Fibroblast of skin of right biceps (primary cell): Measurements from ENCODE around the gene TUBGCP3.
"Not testable (repeated sequence)": the region's sequence is repeated elsewhere in the genome, so short reads cannot be mapped to it uniquely, and the experiment has no call there.

Experiments used
- DNase-seq: peaks from one replicate; pipeline ENCODE4 v3.0.0-alpha.2; 2013

Gene TUBGCP3

GRCh38 chr13:112521073-112521685, 66.8 kb downstream of the TUBGCP3 start:
- DNase-seq = no peak

DNA sequence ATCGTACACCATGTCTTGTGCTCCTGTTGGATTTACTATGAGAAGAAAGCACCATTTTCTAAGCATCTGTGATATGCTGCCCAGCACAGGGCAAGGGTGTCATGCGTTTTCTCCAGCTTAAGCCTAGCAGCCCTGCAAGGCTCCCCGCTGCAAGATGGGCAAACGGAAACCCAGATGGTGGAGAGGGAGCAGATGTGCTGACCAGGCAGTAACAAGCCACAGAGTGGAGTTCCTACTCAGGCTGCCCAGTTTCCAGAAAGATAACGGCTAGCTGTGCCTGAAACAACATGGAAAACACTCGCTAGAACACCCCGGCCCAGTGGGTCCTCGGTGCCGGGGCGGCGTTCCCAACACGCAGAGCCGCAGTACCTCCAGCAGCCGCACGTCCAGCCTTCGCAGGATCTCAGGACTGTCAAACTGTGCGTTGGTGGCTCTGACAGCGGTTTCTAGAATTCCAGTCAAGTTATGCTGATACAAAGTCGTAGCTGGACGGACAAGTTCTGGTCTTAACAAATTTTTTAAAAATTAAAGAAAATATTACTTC, 68.4 kb downstream of the TUBGCP3 start:
- DNase-seq = no peak

- DNase-seq = no peak
Observed at GRCh38 chr13:112516218-112516617, 71.7 kb downstream of the TUBGCP3 start.

DNA sequence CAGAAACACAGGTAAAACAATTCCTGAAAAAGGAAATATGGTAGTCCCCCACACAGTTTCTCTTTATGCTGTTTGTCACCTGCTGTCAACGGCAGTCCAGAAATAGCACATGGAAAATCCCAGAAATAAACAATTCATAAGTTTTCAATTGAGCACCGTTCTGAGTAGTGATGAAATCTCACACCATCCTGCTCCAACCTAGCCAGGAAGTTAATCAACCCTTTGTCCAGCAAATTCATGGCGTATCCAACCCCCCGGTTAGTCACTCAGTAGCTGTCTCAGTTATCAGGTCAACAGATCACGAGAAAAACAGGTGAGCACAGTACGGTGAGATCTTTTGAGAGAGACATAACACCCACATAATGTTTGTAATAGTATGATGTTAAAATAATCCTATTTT, 74.2 kb downstream of the TUBGCP3 start:
- DNase-seq = no peak

GRCh38 chr13:112510987-112511685, 76.8 kb downstream of the TUBGCP3 start:
- DNase-seq = no peak

- peak; percentile 51 for DNase-seq
Observed at GRCh38 chr13:112510002-112510780, 77.8 kb downstream of the TUBGCP3 start.

- DNase-seq = no peak
Observed at GRCh38 chr13:112509190-112509589, 78.8 kb downstream of the TUBGCP3 start.

DNA sequence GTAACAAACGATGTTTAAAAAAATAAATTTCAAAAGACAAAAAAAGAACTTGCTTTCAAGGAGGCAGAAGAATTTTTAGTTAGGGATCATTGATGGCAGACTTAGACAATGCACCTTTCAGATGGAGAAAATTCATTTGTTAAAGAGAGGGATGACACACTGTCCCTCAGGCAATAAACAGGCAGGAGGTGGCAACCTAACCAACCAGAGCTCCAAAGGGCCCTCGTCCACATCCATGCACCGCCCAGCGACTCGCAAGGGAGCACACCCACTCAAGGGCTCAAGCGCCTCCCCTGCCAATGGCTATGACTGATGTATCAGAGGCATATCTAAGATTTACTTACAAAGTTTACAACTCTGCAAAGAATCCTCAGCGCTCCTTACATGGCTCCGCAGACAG, 81.9 kb downstream of the TUBGCP3 start:
- DNase-seq = no peak

DNA sequence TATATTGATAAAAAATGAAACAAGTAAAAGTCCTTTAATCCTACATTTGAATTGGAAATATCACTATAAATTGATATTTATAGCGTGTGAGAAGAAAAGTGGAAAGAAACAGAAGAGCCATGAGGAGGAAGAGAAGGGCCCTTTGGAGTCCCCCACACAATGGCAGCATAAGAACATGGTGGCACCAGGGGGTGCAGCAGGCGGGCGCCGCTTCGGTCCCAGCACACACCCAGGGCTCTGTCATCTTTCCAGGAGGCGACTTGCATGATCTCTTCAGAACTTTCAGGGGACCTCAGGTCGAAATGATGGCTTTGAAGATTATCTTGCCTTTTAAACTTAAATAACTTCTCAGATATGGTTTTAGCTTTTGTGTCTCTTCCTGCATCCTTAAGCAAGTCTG, 91.8 kb downstream of the TUBGCP3 start:
- no peak for DNase-seq

DNA sequence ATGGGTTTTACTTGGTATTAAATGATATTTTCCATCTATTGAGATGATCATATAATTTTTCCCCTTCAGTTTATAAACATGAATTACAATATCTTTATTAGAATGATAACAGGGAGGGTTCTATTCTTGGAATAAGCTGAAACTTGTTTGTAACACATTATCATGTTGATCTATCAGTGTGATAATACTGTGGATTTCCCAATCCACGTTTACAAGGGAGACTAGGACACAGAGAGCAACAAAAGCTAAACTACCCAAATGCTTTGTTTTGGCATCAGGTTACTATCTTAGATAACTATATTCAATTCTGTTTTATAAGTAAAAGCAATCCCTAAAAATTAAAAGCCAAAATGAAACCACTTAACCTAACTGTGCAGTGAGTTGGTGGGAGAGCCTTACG, 92.5 kb downstream of the TUBGCP3 start:
- no peak for DNase-seq

DNA sequence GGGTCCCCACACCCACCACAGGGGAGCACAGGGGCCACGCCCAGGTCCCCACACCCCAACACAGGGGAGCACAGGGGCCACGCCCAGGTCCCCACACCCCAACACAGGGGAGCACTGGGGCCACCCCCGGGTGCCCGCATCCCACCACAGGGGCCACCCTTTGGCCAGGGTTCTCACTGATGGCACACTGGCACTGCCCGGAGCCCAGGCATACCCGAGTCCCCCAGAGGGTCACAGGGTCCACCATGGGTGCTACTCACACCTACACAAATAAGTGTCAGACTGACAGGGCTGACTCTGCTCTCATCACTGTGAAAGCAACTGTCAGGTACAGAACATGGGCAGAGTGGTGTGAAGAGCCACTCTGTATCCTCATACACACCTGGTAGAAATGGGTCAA, 98.8 kb downstream of the TUBGCP3 start:
- DNase-seq = no peak

DNA sequence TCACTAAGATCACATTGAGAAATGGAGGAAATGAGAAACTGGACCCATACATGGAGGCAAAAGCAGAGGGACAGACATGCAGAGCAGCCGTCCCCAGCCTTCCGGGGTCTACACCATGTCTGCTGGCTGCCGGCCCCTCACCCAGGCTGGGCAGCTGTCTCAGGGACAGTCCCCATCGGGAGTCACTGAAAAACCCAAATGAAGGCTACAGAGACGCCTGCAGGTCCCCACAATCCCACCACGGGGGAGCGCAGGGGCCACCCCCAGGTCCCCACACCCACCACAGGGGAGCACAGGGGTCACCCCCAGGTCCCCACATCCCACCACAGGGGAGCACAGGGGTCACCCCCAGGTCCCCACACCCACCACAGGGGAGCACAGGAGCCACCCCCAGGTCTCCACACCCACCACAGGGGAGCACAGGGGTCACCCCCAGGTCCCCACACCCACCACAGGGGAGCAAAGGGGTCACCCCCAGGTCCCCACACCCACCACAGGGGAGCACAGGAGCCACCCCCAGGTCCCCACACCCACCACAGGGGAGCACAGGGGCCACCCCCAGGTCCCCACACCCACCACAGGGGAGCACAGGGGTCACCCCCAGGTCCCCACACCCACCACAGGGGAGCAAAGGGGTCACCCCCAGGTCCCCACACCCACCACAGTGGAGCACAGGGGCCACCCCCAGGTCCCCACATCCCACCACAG, 99.5 kb downstream of the TUBGCP3 start:
- not testable (repeated sequence) for DNase-seq

- no peak for DNase-seq
Observed at GRCh38 chr13:112487127-112487517, 100.8 kb downstream of the TUBGCP3 start.

- DNase-seq = no peak
Observed at GRCh38 chr13:112486386-112487126, 101.4 kb downstream of the TUBGCP3 start.

GRCh38 chr13:112485814-112486213, 102.1 kb downstream of the TUBGCP3 start:
- not testable (repeated sequence) for DNase-seq

GRCh38 chr13:112483299-112483698, 104.7 kb downstream of the TUBGCP3 start:
- no peak for DNase-seq

- DNase-seq = peak; percentile 16
Observed at GRCh38 chr13:112481458-112481857, 106.5 kb downstream of the TUBGCP3 start.

- no peak for DNase-seq
Observed at GRCh38 chr13:112479389-112479788, 108.6 kb downstream of the TUBGCP3 start.

DNA sequence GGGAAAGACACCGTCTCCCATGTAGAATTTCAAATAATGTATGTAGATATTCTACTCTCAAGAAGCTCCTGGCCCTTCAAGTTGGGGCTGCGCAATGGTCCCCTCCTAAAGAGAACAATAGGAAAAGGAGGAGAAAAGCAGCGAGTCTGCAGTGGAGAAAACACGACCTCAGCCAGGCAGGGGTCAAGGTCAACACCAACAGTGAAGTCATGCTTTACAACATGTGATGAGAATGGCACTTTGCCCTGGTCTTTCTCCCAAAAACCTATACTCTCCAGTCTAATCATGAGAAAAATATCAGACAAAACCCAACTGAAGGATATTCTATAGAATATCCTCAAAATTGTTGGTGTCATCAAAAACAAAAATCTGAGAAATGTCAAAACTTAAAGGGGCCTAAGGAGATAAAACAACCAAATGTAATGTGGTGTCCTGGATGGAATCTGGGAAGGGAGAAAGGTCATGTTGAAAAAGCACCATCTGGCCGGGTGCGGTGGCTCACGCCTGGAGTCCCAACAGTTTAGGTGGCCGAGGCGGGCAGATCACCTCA, 110.8 kb downstream of the TUBGCP3 start:
- DNase-seq = no peak

DNA sequence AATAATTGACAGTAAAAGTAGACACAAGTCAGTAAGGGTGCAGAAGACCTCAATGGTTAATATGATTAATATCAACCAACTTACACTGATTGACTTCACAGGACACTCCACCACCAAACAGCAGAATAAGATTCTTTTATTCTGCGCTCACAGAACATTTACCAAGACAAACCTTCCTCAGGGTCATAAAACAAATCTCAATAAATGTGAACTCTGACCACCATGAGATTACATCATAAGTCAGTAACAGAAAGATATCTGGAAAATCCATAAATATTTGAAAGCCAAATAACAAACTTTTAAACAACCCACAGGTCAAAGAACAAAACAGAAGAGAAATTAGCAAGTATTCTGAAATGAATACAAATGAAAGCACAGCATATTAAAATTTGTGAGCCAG, 112.1 kb downstream of the TUBGCP3 start:
- no peak for DNase-seq

DNA sequence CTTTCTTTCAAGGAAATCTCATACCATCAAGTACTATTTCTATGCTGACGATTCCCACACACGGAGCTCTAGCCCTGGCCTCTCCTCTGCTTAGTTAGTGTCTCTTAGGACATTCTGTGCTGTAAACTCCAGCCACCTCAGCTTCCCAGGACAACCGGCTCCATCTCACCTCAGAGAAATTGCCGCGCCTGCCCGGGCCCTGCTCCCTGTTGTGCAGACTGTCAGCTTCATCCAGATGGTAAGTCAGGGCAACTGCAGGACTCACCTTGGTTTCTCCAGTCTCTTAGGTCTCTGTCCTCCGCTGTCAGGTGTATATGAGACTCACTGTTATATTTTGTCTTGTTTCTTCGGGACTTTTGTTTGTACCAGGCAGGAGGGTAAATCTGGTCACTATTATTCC, 113.1 kb downstream of the TUBGCP3 start:
- DNase-seq = no peak

- no peak for DNase-seq
Observed at GRCh38 chr13:112473818-112474217, 114.1 kb downstream of the TUBGCP3 start.
